ENCODE data around the gene CFAP54.

DNA sequence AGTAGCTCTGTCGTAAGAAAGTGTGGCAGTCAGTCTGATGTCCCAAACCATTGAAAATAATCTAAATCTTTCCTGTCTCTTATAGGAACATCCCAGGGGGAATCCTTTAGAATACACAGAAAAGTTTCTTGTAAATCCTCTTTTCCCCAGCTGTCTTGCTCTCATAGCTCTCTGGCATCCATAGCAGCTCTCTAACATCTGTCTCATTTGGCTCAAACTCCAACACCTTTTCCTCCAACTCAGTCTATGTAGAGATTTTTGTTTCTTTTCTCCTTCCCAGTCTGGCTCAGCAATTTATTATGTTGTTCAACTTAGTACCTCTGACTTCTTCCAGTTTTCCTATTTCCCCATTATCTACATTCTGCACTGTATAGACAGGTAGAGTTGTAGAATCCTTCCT lies 333.3 kb downstream of the CFAP54 start:
- no peak for TF ChIP-seq TAF1 (IDR thresholded peaks at IDR 0.05; ENCODE audit: borderline replicate concordance, insufficient read depth, low read length)
- TF ChIP-seq POLR2AphosphoS5 (IDR thresholded peaks at IDR 0.05; ENCODE audit: low read depth, low read length), result no peak
- TF ChIP-seq, protein P1, sequence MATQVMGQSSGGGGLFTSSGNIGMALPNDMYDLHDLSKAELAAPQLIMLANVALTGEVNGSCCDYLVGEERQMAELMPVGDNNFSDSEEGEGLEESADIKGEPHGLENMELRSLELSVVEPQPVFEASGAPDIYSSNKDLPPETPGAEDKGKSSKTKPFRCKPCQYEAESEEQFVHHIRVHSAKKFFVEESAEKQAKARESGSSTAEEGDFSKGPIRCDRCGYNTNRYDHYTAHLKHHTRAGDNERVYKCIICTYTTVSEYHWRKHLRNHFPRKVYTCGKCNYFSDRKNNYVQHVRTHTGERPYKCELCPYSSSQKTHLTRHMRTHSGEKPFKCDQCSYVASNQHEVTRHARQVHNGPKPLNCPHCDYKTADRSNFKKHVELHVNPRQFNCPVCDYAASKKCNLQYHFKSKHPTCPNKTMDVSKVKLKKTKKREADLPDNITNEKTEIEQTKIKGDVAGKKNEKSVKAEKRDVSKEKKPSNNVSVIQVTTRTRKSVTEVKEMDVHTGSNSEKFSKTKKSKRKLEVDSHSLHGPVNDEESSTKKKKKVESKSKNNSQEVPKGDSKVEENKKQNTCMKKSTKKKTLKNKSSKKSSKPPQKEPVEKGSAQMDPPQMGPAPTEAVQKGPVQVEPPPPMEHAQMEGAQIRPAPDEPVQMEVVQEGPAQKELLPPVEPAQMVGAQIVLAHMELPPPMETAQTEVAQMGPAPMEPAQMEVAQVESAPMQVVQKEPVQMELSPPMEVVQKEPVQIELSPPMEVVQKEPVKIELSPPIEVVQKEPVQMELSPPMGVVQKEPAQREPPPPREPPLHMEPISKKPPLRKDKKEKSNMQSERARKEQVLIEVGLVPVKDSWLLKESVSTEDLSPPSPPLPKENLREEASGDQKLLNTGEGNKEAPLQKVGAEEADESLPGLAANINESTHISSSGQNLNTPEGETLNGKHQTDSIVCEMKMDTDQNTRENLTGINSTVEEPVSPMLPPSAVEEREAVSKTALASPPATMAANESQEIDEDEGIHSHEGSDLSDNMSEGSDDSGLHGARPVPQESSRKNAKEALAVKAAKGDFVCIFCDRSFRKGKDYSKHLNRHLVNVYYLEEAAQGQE (IDR thresholded peaks at IDR 0.05; ENCODE audit: insufficient read depth in 1 of 2, low read depth in 2 of 2, low read length in 2 of 2), result no peak
- no peak for TF ChIP-seq SIN3A (IDR thresholded peaks at IDR 0.05; ENCODE audit: borderline replicate concordance, insufficient read depth, low read length)
- no peak for TF ChIP-seq FOXP2 (optimal IDR thresholded peaks at IDR 0.05; ENCODE audit: borderline replicate concordance, extremely low read depth, extremely low read length, insufficient read depth)
